NCI-H345 (cell line): Measurements from ENCODE around the gene LOXL4.
A peak's percentile ranks its signal among the peaks of the same experiment; 100 is the strongest.

Experiments used
- DNase-seq: peaks from one replicate; lab custom pipeline; 2025; lab: John Stamatoyannopoulos, UW

Gene LOXL4

GRCh38 chr10:98294270-98294627 is 26.3 kb upstream of the LOXL4 start:
- DNase-seq = no peak

GRCh38 chr10:98293550-98294269 is 25.7 kb upstream of the LOXL4 start:
- DNase-seq = peak; percentile 21

GRCh38 chr10:98292971-98293370 is 25.0 kb upstream of the LOXL4 start:
- DNase-seq = no peak

DNA sequence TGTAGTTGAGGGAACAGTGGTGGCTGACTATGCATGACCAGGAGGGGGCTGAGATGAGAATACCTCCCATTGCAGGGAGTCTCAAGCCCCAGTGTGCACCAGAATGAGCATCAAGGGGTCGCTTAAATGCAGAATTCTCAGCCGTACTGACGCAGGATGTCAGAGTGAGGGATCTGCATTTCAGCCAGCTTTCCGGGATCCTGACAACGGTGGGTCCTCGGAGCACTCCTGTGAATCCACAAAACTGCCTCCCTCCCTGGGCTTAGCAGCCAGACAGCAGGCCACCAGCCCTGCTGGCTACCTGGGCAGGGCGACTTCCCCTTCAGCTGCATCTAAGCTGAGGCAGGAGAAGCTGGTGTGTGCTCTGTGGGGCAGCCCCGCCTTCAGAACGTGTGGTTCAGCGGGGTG is 21.8 kb upstream of the LOXL4 start:
- DNase-seq = no peak

GRCh38 chr10:98287321-98287720 is 19.3 kb upstream of the LOXL4 start:
- no peak for DNase-seq

- DNase-seq = no peak
Measured at GRCh38 chr10:98286419-98286818, 18.4 kb upstream of the LOXL4 start.

GRCh38 chr10:98285416-98285815 is 17.4 kb upstream of the LOXL4 start:
- no peak for DNase-seq

- no peak for DNase-seq
Measured at GRCh38 chr10:98276311-98276710, 8.3 kb upstream of the LOXL4 start.

- DNase-seq = no peak
Measured at GRCh38 chr10:98274562-98274961, 6.6 kb upstream of the LOXL4 start.

DNA sequence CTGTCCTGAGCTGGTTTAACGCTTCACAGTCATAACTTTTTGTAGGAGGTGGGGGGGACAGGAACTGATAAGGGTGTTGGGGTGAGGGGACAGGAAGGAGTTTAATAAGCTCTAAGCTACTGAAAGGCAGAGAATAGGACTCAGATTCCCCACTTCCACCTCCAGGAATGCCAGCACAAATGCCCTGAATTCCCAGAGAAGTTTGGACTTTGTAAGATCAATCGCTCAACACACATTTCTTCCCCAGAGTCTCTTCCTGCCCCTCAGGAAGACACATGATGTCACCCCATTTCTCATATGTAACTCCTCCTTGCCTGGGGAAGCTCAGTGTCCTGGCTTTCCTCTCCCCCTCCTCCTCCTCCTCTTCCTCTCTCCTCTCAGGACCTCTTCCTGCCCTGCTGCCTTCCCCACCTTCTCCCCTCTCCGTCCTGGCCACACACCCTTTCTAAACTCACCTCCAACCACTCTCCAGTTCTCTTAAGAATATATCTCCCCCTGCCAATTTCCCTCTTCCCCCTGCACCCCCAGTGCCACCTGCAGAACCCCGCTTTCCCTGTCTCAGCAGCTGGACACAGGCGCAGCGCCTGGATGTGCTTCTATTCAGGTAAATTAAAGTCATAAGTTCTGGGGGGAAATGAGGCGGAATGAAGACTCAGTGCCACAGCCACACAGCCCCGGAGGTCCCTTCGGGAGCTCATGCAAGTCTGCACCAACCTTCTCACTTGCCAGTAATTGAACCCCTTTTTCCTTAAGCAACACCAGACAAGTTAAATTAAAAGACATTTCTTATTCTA is 5.3 kb upstream of the LOXL4 start:
- DNase-seq = no peak

GRCh38 chr10:98272656-98273055 is 4.7 kb upstream of the LOXL4 start:
- DNase-seq = no peak

GRCh38 chr10:98272245-98272644 is 4.3 kb upstream of the LOXL4 start:
- no peak for DNase-seq

GRCh38 chr10:98270786-98271185 is 2.8 kb upstream of the LOXL4 start:
- no peak for DNase-seq

DNA sequence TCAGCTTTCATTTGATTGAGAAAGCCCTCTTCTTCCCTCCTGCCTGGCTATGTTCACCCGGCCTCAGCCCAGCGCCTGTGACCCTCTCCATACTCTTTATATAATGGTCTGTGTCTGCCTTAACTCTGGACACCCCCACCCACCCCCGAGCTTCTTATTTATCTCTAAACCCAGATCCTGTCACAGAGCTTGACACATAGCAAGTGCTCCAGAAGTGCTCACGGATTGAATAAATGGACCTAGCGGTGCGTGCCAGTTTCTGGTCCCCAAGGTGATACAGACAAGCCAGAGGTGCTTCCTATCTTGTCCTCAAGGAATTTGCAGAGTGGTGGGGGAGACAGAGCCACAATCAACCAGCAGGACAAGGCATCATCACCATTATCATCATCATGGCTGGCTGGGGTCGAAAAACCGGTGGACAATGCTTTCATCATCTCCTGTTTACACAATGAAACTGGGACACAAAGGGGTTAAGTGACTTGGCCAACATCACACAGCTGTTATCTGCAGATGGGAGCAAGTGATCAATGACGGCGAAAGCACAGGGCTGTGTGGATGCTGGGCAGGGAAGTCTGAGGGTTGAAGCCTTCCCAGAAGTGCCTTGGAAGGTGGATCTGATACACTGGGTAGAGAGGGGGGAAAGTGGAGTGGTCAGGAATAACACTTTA is 2.2 kb upstream of the LOXL4 start:
- no peak for DNase-seq

- DNase-seq = peak; percentile 54
Measured at GRCh38 chr10:98269435-98269912, 1.5 kb upstream of the LOXL4 start.

DNA sequence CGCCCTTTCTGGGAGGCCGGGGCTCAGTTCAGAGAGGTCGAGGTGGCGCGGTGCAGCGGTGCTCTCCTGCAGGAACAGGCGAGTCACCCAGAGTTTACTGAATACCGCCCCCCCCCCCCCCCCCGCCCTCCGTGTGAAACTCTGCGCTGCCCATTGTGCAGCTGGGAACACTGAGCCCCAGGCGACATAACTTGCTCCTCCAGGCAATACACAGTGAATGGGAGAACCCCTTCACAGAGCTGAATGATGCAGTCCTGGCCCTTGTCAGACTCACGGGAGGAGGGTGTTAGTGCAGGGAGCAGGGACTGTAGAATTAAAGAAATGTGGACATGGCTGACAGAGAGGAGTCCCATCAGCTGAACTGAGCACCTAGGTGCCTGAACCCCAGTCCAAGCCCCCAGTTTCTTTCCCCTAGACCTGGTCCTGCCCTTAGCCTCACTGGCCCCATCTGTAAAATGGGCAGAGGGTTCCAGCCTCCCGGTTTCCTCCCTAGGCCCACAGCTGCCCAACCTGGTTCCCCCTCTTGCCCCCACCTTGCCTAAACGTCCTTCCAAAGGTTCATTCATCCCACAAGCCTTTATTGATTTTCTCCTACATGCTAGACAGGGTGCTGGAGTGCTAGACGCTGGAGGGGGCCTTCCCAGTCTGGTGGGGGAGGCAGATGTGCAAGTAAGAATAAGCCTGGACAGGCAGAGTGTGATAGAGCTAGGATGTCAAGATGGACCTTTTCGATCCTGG is 869 bp upstream of the LOXL4 start:
- DNase-seq = peak; percentile 69

- DNase-seq = no peak
Measured at GRCh38 chr10:98267069-98267893, 713 bp downstream of the LOXL4 start.

DNA sequence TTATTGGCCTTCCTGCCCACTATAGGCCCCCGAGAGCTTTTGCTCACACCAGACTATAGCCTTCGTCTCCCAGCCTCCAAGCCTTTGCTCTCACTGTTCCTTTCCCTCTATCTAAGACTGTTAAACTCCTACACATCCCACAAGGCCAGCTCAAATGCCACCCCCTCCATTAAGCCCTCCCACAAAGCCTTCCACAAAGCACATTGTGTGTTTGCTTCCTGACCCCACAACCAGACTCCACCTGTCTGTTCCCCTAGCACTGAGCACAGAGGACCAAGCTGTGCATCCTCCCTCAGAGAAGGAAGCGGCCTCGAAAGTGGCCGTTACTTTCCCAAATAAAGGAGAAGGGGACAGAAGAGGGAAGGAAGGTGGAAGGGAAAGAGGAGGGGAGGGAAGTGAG is 1.3 kb downstream of the LOXL4 start:
- no peak for DNase-seq

- DNase-seq = no peak
Measured at GRCh38 chr10:98265403-98266378, 2.3 kb downstream of the LOXL4 start.
